NOMO-1 treated with DMSO at 0.1 percent for 48 hours (cell line): ENCODE measurements around the gene GMNC.
"Not testable (repeated sequence)": the region's sequence is repeated elsewhere in the genome, so short reads cannot be mapped to it uniquely, and the experiment has no call there.

Experiments used
- DNase-seq: peaks from one replicate; lab custom pipeline; 2025; ENCODE audit not compliant: unreplicated experiment; lab: John Stamatoyannopoulos, UW

The GMNC gene

DNA sequence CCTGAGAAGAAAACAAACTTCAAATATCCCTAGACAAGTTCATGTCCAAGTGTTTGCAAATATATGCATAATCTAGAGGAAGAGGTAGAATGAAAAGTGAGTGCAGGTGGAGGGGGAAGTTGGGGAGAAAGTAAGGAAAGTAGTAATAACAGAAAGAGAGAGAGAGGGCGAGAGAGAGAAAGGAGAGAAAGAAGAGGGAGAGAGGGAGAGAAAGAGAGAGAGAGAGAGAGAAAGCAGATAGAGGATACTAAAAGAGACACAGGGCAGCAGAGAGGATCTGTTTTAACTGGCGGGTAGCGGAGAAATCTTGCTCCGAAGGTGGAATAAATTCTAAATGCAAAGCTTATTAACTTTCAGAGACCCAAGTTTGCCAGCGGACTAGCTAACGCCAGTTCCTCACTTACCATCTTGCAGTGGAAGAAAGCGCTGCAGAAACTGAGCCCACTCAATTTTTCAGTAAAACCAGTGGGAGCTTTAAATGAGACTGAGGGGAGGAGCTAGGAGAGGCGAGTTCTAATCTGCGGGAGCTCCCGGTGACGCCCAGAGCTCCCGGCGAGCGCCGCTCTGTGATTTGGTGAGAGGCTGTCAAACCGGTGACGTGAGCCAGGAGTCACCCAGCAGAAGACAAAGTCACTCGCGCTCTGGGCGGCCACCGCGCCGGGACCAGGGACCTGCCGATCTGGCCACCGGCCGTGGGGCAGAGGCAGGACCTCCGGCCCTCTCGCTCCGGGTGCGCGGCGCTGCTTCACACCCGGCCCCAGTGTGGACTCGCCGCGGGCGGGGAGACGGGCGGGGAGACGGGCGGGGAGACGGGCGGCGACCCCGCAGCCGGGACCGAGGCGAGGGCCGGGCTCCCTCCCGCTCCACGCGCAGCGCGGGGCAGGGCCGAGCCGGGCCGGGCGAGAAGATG, at the start of gene GMNC:
Gene GMNC, minus strand, starts transcription at position 486 of the 910 bp plus-strand sequence. Its CDS starts 79 bp downstream, at position 407.
- DNase-seq: peak; percentile 70

DNA sequence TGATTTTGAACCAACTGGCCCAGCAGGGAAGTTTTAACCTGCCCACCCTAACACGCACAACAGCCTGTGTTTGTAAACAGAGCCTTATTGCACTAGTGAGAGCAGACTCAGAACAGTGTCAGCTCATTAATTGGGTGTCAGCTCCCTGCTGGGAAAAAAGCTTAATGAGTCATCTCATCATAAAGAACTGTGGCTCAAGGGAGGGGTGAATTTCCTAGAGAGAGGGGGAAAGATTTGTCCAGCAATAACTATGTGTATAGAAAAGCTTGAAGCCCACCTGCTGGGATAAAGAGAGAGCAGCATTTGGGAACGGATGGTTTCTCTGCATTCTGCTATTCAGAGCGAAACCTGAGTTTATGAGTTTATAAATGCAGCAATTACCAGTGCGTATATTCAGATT, 48.9 kb upstream of the GMNC start:
- no peak for DNase-seq

DNA sequence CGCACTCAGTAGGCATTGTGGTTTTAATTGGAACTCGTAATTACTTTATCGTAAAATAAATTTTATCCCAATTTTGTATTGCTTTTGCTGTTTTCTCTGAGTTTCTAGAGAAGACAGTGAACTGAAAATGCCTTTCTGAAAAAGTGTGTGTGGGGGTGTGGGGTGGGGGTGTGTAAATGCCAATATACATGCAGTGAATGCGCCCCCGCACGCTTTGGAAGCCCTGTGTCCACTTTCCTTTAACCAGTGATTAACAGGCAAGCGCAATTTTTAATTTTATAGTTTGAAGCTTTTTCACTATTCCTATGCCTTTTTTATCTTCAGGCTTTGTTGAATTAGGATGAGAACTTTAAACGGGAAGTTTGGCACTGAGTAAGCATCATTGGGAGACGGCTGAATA, 47.4 kb upstream of the GMNC start:
- no peak for DNase-seq

DNA sequence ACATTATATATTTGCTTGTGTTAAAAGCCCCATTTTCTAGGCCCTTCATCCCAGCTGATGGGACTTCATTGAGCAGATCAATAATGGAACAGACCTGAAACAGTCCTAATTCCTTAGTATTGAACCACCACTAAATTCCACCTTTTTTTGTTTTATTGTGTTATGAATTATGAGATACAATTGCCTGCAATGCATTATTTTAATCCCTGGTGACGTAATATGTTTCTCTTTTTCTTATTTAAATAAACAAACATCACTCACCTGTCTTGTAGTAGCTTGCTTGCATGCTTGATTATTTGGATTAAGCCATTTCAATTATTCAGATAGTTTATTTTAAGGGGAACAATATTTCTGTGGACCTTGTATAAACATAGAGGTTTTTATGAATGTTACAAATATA, 40.7 kb upstream of the GMNC start:
- no peak for DNase-seq

GRCh38 chr3:190902292-190902691, 39.8 kb upstream of the GMNC start:
- DNase-seq: peak; percentile 72

- DNase-seq: no peak
These were observed 30.0 kb upstream of the GMNC start for GRCh38 chr3:190892395-190892902.

DNA sequence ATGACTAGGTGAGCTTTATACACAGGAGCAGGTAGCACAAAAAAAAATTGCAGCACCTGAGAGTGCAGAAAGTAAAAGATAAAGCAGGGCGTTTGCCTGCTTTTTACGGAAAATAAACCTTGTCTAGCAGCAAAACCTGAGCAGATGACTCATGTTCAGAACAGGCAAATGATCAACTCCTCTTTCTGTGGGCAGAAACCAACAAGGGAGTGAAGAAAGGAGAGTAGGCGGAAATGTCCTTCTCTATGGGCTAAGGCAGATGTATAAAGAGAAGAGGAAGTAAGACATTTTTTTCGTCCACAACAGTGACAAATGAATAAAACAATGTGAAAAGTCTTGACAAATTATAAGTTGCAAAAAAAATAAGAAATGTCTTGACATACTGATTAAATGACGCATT, 24.5 kb upstream of the GMNC start:
- DNase-seq: peak; percentile 87

- peak; percentile 65 for DNase-seq
These were observed 21.7 kb upstream of the GMNC start for GRCh38 chr3:190883973-190884832.

DNA sequence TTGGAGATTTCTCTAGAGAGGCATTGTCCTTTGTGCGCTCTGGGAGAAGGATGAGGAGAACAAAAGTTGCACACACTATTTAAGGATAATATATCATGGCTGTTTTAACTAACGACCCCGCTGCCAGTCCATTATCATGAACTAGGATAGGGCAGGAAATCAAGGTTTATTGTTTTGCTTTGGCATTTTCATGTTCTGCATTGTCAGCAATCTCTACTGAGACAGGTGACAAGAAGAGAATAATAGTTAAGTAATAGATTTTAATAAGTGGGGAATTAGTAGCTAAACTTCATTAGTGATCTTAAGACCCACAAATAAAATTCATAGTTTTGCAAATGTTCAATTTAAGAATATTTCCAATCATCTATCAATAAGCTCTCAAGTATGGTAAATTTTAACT, 20.6 kb upstream of the GMNC start:
- no peak for DNase-seq

DNA sequence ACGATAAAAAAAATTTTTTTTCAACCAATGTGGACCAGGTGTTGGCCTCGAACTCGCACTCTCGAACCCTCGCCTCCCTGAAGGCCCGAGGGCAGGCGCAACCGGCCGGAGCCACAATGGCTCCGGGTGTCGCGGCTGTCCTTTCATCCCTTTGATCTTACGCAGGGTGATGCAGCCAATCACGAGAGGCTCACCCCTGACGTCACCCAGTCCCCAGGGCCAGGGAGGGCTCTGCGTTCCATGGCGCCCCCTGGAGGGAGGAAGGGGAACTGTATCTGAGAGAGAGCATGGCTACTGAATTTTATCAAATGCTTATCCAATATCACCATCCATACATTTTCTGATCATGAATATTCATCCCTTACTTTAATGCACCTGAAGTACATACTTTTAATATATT, 15.4 kb upstream of the GMNC start:
- no peak for DNase-seq

DNA sequence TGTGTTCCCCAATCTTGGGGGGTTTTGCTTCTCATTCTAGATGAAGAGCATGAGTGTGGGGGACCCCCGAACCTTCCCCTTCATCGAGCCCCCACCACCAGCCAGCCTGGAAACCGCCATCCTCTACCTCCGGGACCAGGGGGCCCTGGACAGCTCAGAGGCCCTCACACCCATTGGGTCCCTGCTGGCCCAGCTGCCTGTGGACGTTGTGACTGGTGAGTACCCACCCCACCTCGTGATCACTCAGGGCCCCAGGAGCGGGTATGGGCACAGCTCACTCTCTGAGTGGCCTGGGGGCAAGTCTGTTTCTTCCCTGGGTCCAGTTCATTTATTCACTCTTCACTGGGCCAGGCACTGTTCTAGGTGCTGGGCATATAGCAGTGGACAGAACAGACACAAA, 13.9 kb upstream of the GMNC start:
- DNase-seq: not testable (repeated sequence)

- not testable (repeated sequence) for DNase-seq
These were observed 12.6 kb upstream of the GMNC start for GRCh38 chr3:190875061-190875460.

DNA sequence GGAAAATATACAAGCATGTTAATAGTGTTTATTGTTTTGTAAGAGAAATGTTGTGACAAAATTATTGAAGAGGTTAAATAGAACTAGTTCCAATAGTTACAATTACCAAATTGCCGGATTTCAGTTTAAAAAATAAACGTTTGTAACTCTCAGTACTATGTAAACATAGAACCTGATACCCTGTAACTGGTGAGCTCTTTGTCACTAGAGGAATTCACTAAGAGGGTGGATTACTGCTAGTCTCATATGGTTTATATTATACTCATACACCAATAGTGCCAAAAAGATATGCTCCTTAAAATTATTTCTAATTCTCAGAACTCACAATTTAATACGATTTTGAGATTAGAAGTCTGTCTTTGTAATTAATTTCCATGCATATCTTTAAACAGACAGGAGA, 7.6 kb upstream of the GMNC start:
- DNase-seq: no peak

DNA sequence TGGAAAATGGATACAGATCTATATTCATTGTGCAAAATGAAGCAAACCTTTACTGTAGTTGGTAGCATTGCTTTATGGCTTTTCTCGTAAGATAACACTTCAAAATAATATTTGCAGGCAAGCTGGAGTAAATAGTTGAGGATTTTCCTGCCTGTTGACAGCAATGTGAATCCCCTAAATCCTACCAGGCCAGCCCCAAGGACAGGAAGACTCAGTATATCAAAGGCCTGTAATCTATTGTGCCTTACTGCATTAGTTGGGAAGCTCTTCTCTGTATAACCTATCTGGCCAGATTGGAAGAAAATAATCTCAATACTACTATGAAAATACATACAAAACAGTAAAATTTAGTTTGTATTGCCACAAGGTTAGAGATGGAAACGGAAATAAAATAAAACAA, 4.6 kb upstream of the GMNC start:
- no peak for DNase-seq

GRCh38 chr3:190865828-190866227, 3.3 kb upstream of the GMNC start:
- DNase-seq: no peak

DNA sequence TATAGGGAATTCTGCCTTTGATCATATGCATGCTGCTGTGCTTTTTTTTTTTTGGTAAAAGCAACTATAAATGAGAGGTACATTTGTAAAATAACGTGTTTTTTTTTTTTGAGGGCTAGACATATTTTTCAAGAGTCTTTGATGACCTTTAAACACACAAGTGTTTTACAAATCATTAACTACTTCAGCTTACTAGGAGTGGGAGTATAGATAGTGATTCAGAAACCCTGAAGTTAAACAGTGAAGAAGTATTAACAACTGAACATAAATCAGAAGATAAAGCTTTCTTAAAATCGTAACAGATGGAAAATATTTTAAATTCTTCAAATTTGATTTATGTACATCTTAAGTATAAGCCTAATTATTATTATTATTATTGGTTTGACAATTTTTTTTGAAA, 2.9 kb upstream of the GMNC start:
- DNase-seq: no peak

- DNase-seq: no peak
These were observed 1.5 kb upstream of the GMNC start for GRCh38 chr3:190864002-190864401.

DNA sequence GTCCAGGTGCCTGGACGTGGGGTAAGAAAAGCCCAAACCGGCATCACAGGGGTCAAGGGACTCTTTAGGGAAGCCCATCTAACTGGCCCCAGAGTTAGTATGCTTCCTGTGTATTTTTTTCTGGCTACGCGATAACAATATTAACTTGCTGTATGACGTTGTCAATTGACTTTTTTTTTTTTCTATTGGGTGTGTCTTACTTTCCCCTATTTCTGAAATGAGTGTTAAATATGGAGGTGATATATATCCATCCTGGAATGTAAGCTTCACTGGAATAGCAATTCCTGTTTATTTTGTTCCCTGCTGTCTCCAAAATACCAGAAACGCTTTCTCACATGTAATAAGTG, 598 bp upstream of the GMNC start:
- no peak for DNase-seq

- no peak for DNase-seq
These were observed 2.0 kb downstream of the GMNC start for GRCh38 chr3:190860521-190860920.

- no peak for DNase-seq
These were observed 7.3 kb downstream of the GMNC start for GRCh38 chr3:190855151-190855550.

GRCh38 chr3:190854062-190854461, 8.4 kb downstream of the GMNC start:
- peak; percentile 92 for DNase-seq

DNA sequence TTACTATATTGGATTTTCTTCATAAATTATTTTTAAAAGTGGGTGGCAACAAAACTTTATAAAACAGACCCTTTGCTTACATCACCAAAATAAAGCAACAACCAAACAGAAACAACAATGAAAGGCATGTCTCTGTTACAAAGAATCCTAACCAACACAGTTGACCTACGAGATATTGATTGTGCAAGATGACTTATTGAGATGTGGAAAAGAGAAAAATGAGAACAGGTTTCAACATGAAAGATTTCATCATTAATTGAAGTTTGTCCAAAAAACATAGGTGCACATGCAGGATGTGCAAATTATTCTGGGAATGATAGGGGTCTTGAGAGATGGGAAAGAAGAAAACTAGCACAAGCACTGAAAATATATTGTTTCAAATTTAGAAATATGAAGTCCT, 9.0 kb downstream of the GMNC start:
- peak; percentile 46 for DNase-seq
